ENCODE results near the gene CDH23.

GRCh38 chr10:71744897-71745663, 348.4 kb downstream of the CDH23 start:
- TF ChIP-seq CTCF (IDR thresholded peaks at IDR 0.05) (no peak), POLR2A (IDR thresholded peaks at IDR 0.05) (no peak)
